Measurements from ENCODE around the gene NFKBIB. TPM values are rescaled to one million over a fixed set of nuclear protein-coding genes. Genes with fewer than 3 reads are reported as not detected.
A peak's percentile ranks its signal among the peaks of the same experiment; 100 is the strongest.

NFKBIB gene
- total and polyA plus RNA-seq, 2 of the 13 experiments (the other 11 are each of a cell fraction or from before 2014, with no cell fraction given), result 8.6 to 14.9 TPM

DNA sequence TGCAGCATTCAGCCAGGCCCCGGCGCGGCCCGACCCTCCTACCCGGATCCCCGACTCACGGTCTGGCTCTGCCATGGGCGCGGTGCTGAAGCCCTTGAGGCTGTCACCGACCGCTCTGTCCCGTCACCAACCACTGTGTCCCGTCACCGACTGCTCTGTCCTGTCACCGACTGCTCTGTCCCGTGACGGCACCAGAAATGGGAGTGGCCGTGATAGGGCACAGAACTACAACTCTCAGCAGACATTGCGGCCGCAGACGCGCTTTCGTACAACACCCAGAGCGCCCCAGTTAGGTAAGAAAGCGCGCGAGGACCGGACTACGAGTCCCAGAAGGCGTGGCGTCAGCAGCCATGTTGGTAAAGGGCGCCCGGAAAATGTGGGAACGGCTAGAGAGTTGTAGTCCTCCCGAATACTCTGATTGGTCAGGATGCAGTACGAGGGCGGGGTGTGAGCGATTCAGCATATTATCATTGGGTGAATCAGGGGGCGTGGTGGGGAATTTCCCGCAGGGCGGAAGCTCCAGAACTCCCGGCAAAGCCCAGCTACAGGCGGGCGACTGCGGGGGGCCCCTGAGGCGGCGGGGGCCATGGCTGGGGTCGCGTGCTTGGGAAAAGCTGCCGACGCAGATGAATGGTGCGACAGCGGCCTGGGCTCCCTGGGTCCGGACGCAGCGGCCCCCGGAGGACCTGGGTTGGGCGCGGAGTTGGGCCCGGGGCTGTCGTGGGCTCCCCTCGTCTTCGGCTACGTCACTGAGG is at the start of gene NFKBIB, which contains the start of gene SIRT2 (continued):
- TF ChIP-seq ISL2 (CRISPR knock-in tag; IDR thresholded peaks at IDR 0.05) (peak; percentile 34; the same call in 1 of the 2 replicates), ZMYM4 (CRISPR knock-in tag; IDR thresholded peaks at IDR 0.05) (peak; percentile 8; the same call in 1 of the 2 replicates), SIN3A (IDR thresholded peaks at IDR 0.05; ENCODE audit: borderline replicate concordance, low read depth, low read length) (peak; percentile 42; the same call in 1 of the 2 replicates), RBFOX2 (IDR thresholded peaks at IDR 0.05; ENCODE audit: low read depth, low read length) (peak; percentile 85), XRCC5 (optimal IDR thresholded peaks at IDR 0.05; ENCODE audit: low read length) (peak; percentile 48), ARNTL (CRISPR knock-in tag; IDR thresholded peaks at IDR 0.05) (peak; percentile 82), EED (CRISPR knock-in tag; IDR thresholded peaks at IDR 0.05) (0 out of 2 replicates have a peak, but pooled peaks have one; percentile 10), FOXJ3 (CRISPR knock-in tag; IDR thresholded peaks at IDR 0.05; ENCODE audit: borderline replicate concordance) (peak; percentile 24; the same call in 1 of the 2 replicates), ZBTB21 (CRISPR knock-in tag; IDR thresholded peaks at IDR 0.05) (peak; percentile 96), HCFC1 (IDR thresholded peaks at IDR 0.05; ENCODE audit: low read depth, low read length) (peak; percentile 97), SRSF1 (optimal IDR thresholded peaks at IDR 0.05; ENCODE audit: low read depth, low read length) (peak; percentile 89), RXRB (CRISPR knock-in tag; IDR thresholded peaks at IDR 0.05; ENCODE audit: borderline replicate concordance) (peak; percentile 69; the same call in 1 of the 2 replicates), SNAI1 (CRISPR knock-in tag; IDR thresholded peaks at IDR 0.05; ENCODE audit: borderline replicate concordance) (no peak), HNF4G (IDR thresholded peaks at IDR 0.05; ENCODE audit: borderline replicate concordance, low read depth, low read length) (0 out of 2 replicates have a peak, but pooled peaks have one; percentile 31), HNF4G (CRISPR knock-in tag; IDR thresholded peaks at IDR 0.05; ENCODE audit: borderline replicate concordance, low read depth) (no peak; the same call in 1 of the 2 replicates), RXRA (CRISPR knock-in tag; IDR thresholded peaks at IDR 0.05) (peak; percentile 38), MXI1 (IDR thresholded peaks at IDR 0.05; ENCODE audit: borderline replicate concordance, low read depth, low read length) (peak; percentile 81; the same call in 2 of the 3 replicates), NCOR1 (IDR thresholded peaks at IDR 0.05; ENCODE audit: borderline replicate concordance, low read length) (no peak), ZNF350 (CRISPR knock-in tag; IDR thresholded peaks at IDR 0.05; ENCODE audit: borderline replicate concordance, low read depth) (peak; percentile 82), KLF9 (CRISPR knock-in tag; IDR thresholded peaks at IDR 0.05; ENCODE audit: low read depth) (peak; percentile 86; the same call in 1 of the 2 replicates), NR2C2 (CRISPR knock-in tag; IDR thresholded peaks at IDR 0.05; ENCODE audit: borderline replicate concordance) (peak; percentile 90), SIN3B (IDR thresholded peaks at IDR 0.05; ENCODE audit: low read length) (no peak), POLR2G (IDR thresholded peaks at IDR 0.05; ENCODE audit: low read depth, low read length) (peak; percentile 71)
- TF ChIP-seq, protein P1, sequence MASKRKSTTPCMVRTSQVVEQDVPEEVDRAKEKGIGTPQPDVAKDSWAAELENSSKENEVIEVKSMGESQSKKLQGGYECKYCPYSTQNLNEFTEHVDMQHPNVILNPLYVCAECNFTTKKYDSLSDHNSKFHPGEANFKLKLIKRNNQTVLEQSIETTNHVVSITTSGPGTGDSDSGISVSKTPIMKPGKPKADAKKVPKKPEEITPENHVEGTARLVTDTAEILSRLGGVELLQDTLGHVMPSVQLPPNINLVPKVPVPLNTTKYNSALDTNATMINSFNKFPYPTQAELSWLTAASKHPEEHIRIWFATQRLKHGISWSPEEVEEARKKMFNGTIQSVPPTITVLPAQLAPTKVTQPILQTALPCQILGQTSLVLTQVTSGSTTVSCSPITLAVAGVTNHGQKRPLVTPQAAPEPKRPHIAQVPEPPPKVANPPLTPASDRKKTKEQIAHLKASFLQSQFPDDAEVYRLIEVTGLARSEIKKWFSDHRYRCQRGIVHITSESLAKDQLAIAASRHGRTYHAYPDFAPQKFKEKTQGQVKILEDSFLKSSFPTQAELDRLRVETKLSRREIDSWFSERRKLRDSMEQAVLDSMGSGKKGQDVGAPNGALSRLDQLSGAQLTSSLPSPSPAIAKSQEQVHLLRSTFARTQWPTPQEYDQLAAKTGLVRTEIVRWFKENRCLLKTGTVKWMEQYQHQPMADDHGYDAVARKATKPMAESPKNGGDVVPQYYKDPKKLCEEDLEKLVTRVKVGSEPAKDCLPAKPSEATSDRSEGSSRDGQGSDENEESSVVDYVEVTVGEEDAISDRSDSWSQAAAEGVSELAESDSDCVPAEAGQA (IDR thresholded peaks at IDR 0.05; ENCODE audit: low read depth), result peak; percentile 97
- TF ChIP-seq, protein P1 (CRISPR knock-in tag; IDR thresholded peaks at IDR 0.05; ENCODE audit: borderline replicate concordance), result no peak
- TF ChIP-seq, protein P2, sequence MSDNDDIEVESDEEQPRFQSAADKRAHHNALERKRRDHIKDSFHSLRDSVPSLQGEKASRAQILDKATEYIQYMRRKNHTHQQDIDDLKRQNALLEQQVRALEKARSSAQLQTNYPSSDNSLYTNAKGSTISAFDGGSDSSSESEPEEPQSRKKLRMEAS (IDR thresholded peaks at IDR 0.05), result peak; percentile 64
